Endothelial cell of umbilical vein (primary cell): Measurements from ENCODE around the gene TPP1. TPM values are rescaled to one million over a fixed set of nuclear protein-coding genes. Genes with fewer than 3 reads are reported as not detected.
A peak's percentile ranks its signal among the peaks of the same experiment; 100 is the strongest.

Experiments used
- BruUV-seq: library from RNA; stranded (reverse); fragments of 400-500 nt; replicated peaks from 2 replicates; lab custom pipeline; 2021; lab: Mats Ljungman, UMichigan
- CTCF ChIA-PET: fragments of 300-600, 350-600 bp; sonication (Branson Sonifier 250); formaldehyde crosslinking; loops from one replicate; lab custom pipeline; 2021; ENCODE audit warnings: antibody characterized with exemption, inconsistent platforms; lab: Charles Lee
- POLR2A ChIA-PET: fragments of 300-600, 350-600 bp; sonication (Branson Sonifier 250); formaldehyde crosslinking; loops from one replicate; lab custom pipeline; 2021; ENCODE audit warnings: antibody characterized with exemption, inconsistent platforms; lab: Charles Lee
- DNase-seq: peaks from one replicate; pipeline ENCODE4 v3.0.0-alpha.2; 2011; ENCODE audit warnings: low read depth, low spot score
- FAIRE-seq: peaks from 2 replicates; lab custom pipeline; 2011; peaks lifted over from hg19 to GRCh38; lab: Jason Lieb, UNC
- H2AFZ ChIP-seq: 2 replicates; pipeline ENCODE4 v1.6.0; 2012; ENCODE audit warnings: low read depth, low read length, control low read depth, inconsistent platforms
- H3K27ac ChIP-seq: 2 replicates; pipeline ENCODE4 v1.5.1; 2011; ENCODE audit warnings: low read depth, mild to moderate bottlenecking, control low read depth, low read length, moderate library complexity; ENCODE audit not compliant: insufficient read depth
- H3K27me3 ChIP-seq, 2 experiments: 2 replicates each; pipeline versions ENCODE4 v1.6.0 to v1.6.1; 2011; ENCODE audit warnings: low read length in 2 of 2, mixed read lengths in 1 of 2; ENCODE audit not compliant: control insufficient read depth in 2 of 2, insufficient read depth in 2 of 2
- H3K36me3 ChIP-seq, 2 experiments: 2 replicates in 1 of 2; 3 replicates in 1 of 2; pipeline ENCODE4 v1.5.1; 2011; ENCODE audit warnings: low read length in 2 of 2, mild to moderate bottlenecking in 1 of 2, moderate library complexity in 1 of 2; ENCODE audit not compliant: control insufficient read depth in 2 of 2, insufficient read depth in 2 of 2; ENCODE audit errors: extremely low read depth in 1 of 2
- H3K4me1 ChIP-seq: 3 replicates; pipeline ENCODE4 v1.5.1; 2011; ENCODE audit warnings: mild to moderate bottlenecking, low read length; ENCODE audit not compliant: control insufficient read depth, insufficient read depth; ENCODE audit errors: extremely low read depth
- H3K4me2 ChIP-seq: 2 replicates; pipeline ENCODE4 v1.6.1; 2011; ENCODE audit warnings: low read length, control low read depth, mixed read lengths; ENCODE audit not compliant: insufficient read depth
- H3K4me3 ChIP-seq, 3 experiments: fragments of 200-600 bp in 1 of 3; sonication (generic), shearing (Covaris generic) in 1 of 3; replicated peaks in 1 of 3; 2 replicates each; pipeline ENCODE4 v1.5.1; 2011 to 2016; ENCODE audit warnings: control low read depth in 3 of 3, low read length in 3 of 3, mild to moderate bottlenecking in 2 of 3, inconsistent platforms in 1 of 3, low read depth in 1 of 3, moderate library complexity in 1 of 3; ENCODE audit not compliant: insufficient read depth in 1 of 3
- H3K79me2 ChIP-seq: 2 replicates; pipeline ENCODE4 v1.6.0; 2012; ENCODE audit warnings: low read length, inconsistent platforms; ENCODE audit not compliant: control insufficient read depth, insufficient read depth
- H3K9ac ChIP-seq: replicated peaks from 2 replicates; pipeline ENCODE3; 2011; ENCODE audit warnings: low read length, control low read depth; ENCODE audit not compliant: insufficient read depth; ENCODE audit errors: extremely low read depth
- H3K9me1 ChIP-seq: replicated peaks from 3 replicates; pipeline ENCODE4 v1.6.0; 2011; ENCODE audit warnings: mild to moderate bottlenecking, low read length; ENCODE audit not compliant: control insufficient read depth, insufficient read depth; ENCODE audit errors: extremely low read depth
- H3K9me3 ChIP-seq: replicated peaks from 2 replicates; pipeline ENCODE4 v1.5.1; 2012; ENCODE audit warnings: low read length, inconsistent platforms; ENCODE audit not compliant: control insufficient read depth, insufficient read depth
- H4K20me1 ChIP-seq: replicated peaks from 2 replicates; pipeline ENCODE3; 2011; ENCODE audit warnings: mild to moderate bottlenecking, low read length; ENCODE audit not compliant: control insufficient read depth, insufficient read depth; ENCODE audit errors: extremely low read depth
- EZH2 ChIP-seq: IDR thresholded peaks from 2 replicates; pipeline ENCODE4 v1.6.1; 2012; ENCODE audit warnings: borderline replicate concordance, low read depth, mild to moderate bottlenecking, moderate library complexity, low read length, inconsistent platforms; ENCODE audit not compliant: severe bottlenecking
- FOS ChIP-seq: IDR thresholded peaks from 2 replicates; pipeline ENCODE4 v1.6.1; 2011; ENCODE audit warnings: mild to moderate bottlenecking, low read length, moderate library complexity, borderline replicate concordance; ENCODE audit not compliant: insufficient read depth
- GATA2 ChIP-seq: IDR thresholded peaks from 2 replicates; pipeline ENCODE4 v1.7.0; 2011; ENCODE audit warnings: low read depth, mild to moderate bottlenecking, moderate library complexity, mixed read lengths, low read length; ENCODE audit not compliant: insufficient read length, insufficient read depth
- JUN ChIP-seq: IDR thresholded peaks from 2 replicates; pipeline ENCODE4 v1.6.1; 2011; ENCODE audit warnings: borderline replicate concordance, low read depth; ENCODE audit not compliant: insufficient read length, insufficient read depth
- MYC ChIP-seq: IDR thresholded peaks from one replicate; pipeline ENCODE4 v1.6.1; 2011; ENCODE audit warnings: mild to moderate bottlenecking, low read depth, low read length
- POLR2A ChIP-seq: IDR thresholded peaks from 2 replicates; pipeline ENCODE4 v1.6.1; 2012; ENCODE audit warnings: low read depth, mild to moderate bottlenecking, control low read depth, low read length
- POLR2AphosphoS5 ChIP-seq: IDR thresholded peaks from 2 replicates; pipeline ENCODE4 v1.6.1; 2012; ENCODE audit warnings: low read depth, mild to moderate bottlenecking, control low read depth, low read length, moderate library complexity; ENCODE audit not compliant: insufficient read depth
- dilution Hi-C: fragments of 300-500 bp; cut with MboI; formaldehyde crosslinking; loops from one replicate; pipeline ENCODE4 v1.15.0; 2019; ENCODE audit warnings: low sequenced_read_pairs; ENCODE audit not compliant: extremely low pct_ligation_motif_present
- intact Hi-C: fragments of 100-400 bp; cut with micrococcal nuclease; formaldehyde crosslinking; loops from one replicate; pipeline ENCODE4 v1.10.0; 2022
- polyA plus RNA-seq, 4 experiments: library from polyadenylated mRNA; depleted of rRNA in 3 of 4; stranded (reverse) in 3 of 4; unstranded in 1 of 4; fragments of >200 nt; gene quantifications; 2 replicates each; pipeline versions ENCODE4 v1.2.1 to v1.2.3, GENCODE V29; 2011 to 2012; ENCODE audit warnings: missing spikeins in 1 of 4
- total RNA-seq: library from RNA; stranded (reverse); gene quantifications from 2 replicates; pipeline ENCODE4 v1.2.3, GENCODE V29; 2021
- TF ChIP-seq, protein P1 (sequence below), 2 donors: IDR thresholded peaks; 1 replicate in 1 of 2; 2 replicates in 1 of 2; pipeline ENCODE4 v1.5.1; 2011; ENCODE audit warnings: low read length in 2 of 2, mild to moderate bottlenecking in 2 of 2, moderate library complexity in 2 of 2, control low read depth in 1 of 2, inconsistent platforms in 1 of 2, low read depth in 1 of 2; ENCODE audit not compliant: insufficient read depth in 1 of 2; ENCODE audit errors: extremely low read depth in 1 of 2
- TF ChIP-seq, protein P2 (sequence below): IDR thresholded peaks from 2 replicates; pipeline ENCODE4 v1.6.1; 2011; ENCODE audit not compliant: insufficient read depth, insufficient read length

The TPP1 gene
- total and polyA plus RNA-seq, 2 donors (not counting 3 experiments of a cell fraction or from before 2014, with no cell fraction given): 124 to 224 TPM

DNA sequence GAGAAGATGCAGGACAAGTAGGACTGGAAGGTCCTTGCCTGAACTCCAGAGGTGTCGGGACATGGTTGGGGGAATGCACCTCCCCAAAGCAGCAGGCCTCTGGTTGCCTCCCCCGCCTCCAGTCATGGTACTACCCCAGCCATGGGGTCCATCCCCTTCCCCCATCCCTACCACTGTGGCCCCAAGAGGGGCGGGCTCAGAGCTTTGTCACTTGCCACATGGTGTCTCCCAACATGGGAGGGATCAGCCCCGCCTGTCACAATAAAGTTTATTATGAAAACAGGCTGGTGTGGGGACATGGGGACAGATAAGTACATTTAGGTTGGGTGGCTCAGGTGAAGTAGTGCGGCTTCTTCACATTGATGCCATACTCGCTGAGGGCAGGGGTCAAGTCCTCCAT, 8.6 kb downstream of the TPP1 start:
- Histone ChIP-seq H3K9me1 (no peaks in the 10 kb centered on the region), H3K79me2 (peaks cover 46% of the 10 kb centered on the region), H4K20me1 (no peaks in the 10 kb centered on the region), H3K4me2 (peak overlapping the region; percentile 84), H3K4me3 (no peak overlapping the region), H3K27me3 (no peaks in the 10 kb centered on the region), H3K4me1 (peaks cover 58% of the 10 kb centered on the region), H3K36me3 (peaks cover 33 to 41% of the 10 kb centered on the region in 2 experiments), H3K9me3 (no peaks in the 10 kb centered on the region), H3K9ac (no peak overlapping the region), H3K27ac (peak overlapping the region; percentile 89), H2AFZ (no peak overlapping the region)
- FAIRE-seq: no peak
- intact Hi-C loops: no loop called here
- dilution Hi-C loops: no loop called here
- POLR2A ChIA-PET: no interaction called here
- CTCF ChIA-PET: interaction anchor here (2.8 to 4.5 kb wide), 2 partner anchors 73 to 80 kb away, joined by 19 to 43 read pairs; partner anchors contain the start of gene MRPL17
- no peak for DNase-seq
- no peak for TF ChIP-seq POLR2AphosphoS5
- no peak for TF ChIP-seq EZH2
- TF ChIP-seq, protein P1, sequence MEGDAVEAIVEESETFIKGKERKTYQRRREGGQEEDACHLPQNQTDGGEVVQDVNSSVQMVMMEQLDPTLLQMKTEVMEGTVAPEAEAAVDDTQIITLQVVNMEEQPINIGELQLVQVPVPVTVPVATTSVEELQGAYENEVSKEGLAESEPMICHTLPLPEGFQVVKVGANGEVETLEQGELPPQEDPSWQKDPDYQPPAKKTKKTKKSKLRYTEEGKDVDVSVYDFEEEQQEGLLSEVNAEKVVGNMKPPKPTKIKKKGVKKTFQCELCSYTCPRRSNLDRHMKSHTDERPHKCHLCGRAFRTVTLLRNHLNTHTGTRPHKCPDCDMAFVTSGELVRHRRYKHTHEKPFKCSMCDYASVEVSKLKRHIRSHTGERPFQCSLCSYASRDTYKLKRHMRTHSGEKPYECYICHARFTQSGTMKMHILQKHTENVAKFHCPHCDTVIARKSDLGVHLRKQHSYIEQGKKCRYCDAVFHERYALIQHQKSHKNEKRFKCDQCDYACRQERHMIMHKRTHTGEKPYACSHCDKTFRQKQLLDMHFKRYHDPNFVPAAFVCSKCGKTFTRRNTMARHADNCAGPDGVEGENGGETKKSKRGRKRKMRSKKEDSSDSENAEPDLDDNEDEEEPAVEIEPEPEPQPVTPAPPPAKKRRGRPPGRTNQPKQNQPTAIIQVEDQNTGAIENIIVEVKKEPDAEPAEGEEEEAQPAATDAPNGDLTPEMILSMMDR (IDR thresholded peaks at IDR 0.05; ENCODE audit: extremely low read depth in 1 of 2, insufficient read depth in 1 of 2, low read depth in 1 of 2, low read length in 2 of 2): no peak
- TF ChIP-seq JUN: no peak
- no peak for TF ChIP-seq GATA2
- TF ChIP-seq MYC: no peak
- TF ChIP-seq, protein P2, sequence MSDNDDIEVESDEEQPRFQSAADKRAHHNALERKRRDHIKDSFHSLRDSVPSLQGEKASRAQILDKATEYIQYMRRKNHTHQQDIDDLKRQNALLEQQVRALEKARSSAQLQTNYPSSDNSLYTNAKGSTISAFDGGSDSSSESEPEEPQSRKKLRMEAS: no peak
- TF ChIP-seq FOS: no peak
- TF ChIP-seq POLR2A: no peak
- BruUV-seq: no TSS peak
